NT2/D1 (cell line): ENCODE data around the gene COX4I1.

ENCODE experiments used
- DNase-seq: peaks from one replicate; pipeline ENCODE4 v3.0.0-alpha.2; 2011; ENCODE audit warnings: low read depth, low spot score
- H3K27me3 ChIP-seq: 2 replicates; pipeline ENCODE4 v1.6.0; 2011; ENCODE audit warnings: mild to moderate bottlenecking; ENCODE audit not compliant: insufficient read length, insufficient read depth
- H3K36me3 ChIP-seq: 2 replicates; pipeline ENCODE4 v1.6.1; 2011; ENCODE audit warnings: mild to moderate bottlenecking, low read length, mixed read lengths; ENCODE audit not compliant: insufficient read depth, insufficient read length
- H3K4me1 ChIP-seq: 2 replicates; pipeline ENCODE4 v1.5.1; 2011; ENCODE audit not compliant: insufficient read depth, insufficient read length
- H3K4me3 ChIP-seq: 2 replicates; pipeline ENCODE4 v1.5.1; 2011; ENCODE audit warnings: low read depth; ENCODE audit not compliant: insufficient read length
- H3K9ac ChIP-seq: 2 replicates; pipeline ENCODE4 v1.6.0; 2011; ENCODE audit warnings: low read depth; ENCODE audit not compliant: insufficient read length
- H3K9me3 ChIP-seq: 2 replicates; pipeline ENCODE4 v1.5.1; 2011; ENCODE audit warnings: mild to moderate bottlenecking, low read length; ENCODE audit not compliant: insufficient read depth
- SUZ12 ChIP-seq: IDR thresholded peaks from 2 replicates; pipeline ENCODE4 v1.6.1; 2011; ENCODE audit not compliant: insufficient read length, insufficient read depth; ENCODE audit errors: extremely low read depth
- YY1 ChIP-seq: IDR thresholded peaks from 2 replicates; pipeline ENCODE4 v1.6.1; 2011; ENCODE audit not compliant: insufficient read length, insufficient read depth
- ZNF274 ChIP-seq: IDR thresholded peaks from 2 replicates; pipeline ENCODE4 v1.6.1; 2011; ENCODE audit warnings: mild to moderate bottlenecking, low read depth, low read length

Gene COX4I1

GRCh38 chr16:85799497-85800320 is at the start of gene COX4I1, which contains the start of gene EMC8:
COX4I1 (plus strand) TSS chr16:85799695; CDS start chr16:85801206, 1,511 bp downstream.
EMC8 (minus strand) TSS chr16:85799544; CDS start chr16:85799295, 249 bp downstream.
- DNase-seq: peak; percentile 88
- peak within 1 kb of the TSS; percentile 99 for H3K4me3 ChIP-seq
- H3K4me1 ChIP-seq: peaks cover 7% of the 10 kb centered on the region
- TF ChIP-seq SUZ12 (no peak), ZNF274 (no peak), YY1 (no peak)
- H3K9me3 ChIP-seq: no peaks in the 10 kb centered on the region
- H3K27me3 ChIP-seq: no peaks in the 10 kb centered on the region
- H3K9ac ChIP-seq: peak within 1 kb of the TSS; percentile 100
- peaks cover 67% of the 10 kb centered on the region for H3K36me3 ChIP-seq

GRCh38 chr16:85749771-85750145 is 49.7 kb upstream of the COX4I1 start:
- Histone ChIP-seq H3K27me3 (peaks cover 19% of the 10 kb centered on the region), H3K4me1 (peaks cover 45% of the 10 kb centered on the region), H3K9me3 (no peaks in the 10 kb centered on the region), H3K4me3 (peak overlapping the region; percentile 76), H3K9ac (peak overlapping the region; percentile 90), H3K36me3 (no peaks in the 10 kb centered on the region)
- TF ChIP-seq YY1 (no peak), SUZ12 (no peak), ZNF274 (no peak)
- DNase-seq: no peak

DNA sequence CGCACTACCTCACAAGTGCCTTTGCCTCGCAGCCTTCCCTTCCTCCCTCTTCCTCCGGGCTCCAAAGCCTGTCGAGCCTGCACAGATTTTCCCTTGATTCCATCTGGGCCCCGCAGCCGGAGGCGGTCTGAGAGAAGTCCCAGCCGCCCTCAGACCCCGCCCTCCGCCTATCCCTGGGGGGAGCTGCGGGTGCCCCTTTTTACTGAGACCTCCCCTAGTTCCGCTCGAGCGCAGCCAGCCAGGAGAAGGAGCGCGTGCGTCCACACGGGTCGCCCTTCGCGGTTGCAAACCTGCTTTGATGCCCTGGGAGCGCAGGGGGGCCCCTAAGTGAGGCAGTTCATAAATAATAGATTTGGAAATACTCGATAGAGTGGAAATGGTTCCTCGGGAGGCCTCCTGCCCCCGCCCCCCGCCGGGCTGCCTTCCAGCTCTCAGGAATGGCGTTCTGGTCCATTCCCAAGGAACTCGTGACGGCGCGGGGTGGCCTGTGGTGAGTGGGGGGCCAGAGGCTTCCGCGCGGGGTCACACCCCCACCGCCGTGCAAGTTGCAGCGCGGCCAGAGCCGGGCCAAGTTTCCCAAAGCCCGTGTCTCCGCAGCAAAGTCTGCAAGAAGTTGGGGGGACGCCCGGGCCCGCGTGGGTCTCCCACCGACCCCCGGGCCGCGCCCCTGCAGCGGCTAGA is 49.2 kb upstream of the COX4I1 start:
- no peaks in the 10 kb centered on the region for H3K9me3 ChIP-seq
- H3K9ac ChIP-seq: peak overlapping the region; percentile 90
- peak overlapping the region; percentile 76 for H3K4me3 ChIP-seq
- no peak for DNase-seq
- no peak for TF ChIP-seq YY1
- TF ChIP-seq ZNF274: no peak
- TF ChIP-seq SUZ12: no peak
- H3K27me3 ChIP-seq: peaks cover 19% of the 10 kb centered on the region
- H3K36me3 ChIP-seq: no peaks in the 10 kb centered on the region
- H3K4me1 ChIP-seq: peaks cover 43% of the 10 kb centered on the region

GRCh38 chr16:85750827-85751697 is 48.4 kb upstream of the COX4I1 start, which contains the start of gene C16orf74:
C16orf74 (minus strand) TSS chr16:85751096; CDS start chr16:85735217, 15,879 bp downstream.
- Histone ChIP-seq H3K27me3 (peaks cover 19% of the 10 kb centered on the region), H3K4me1 (peaks cover 44% of the 10 kb centered on the region), H3K9me3 (no peaks in the 10 kb centered on the region), H3K36me3 (no peaks in the 10 kb centered on the region), H3K4me3 (peak within 1 kb of the TSS; percentile 76), H3K9ac (peak within 1 kb of the TSS; percentile 90)
- no peak for DNase-seq
- TF ChIP-seq YY1 (no peak), SUZ12 (peak; percentile 47)

GRCh38 chr16:85751698-85752501 is 47.6 kb upstream of the COX4I1 start:
- H3K4me3 ChIP-seq: peak overlapping the region; percentile 8
- no peak for DNase-seq
- no peaks in the 10 kb centered on the region for H3K36me3 ChIP-seq
- H3K9me3 ChIP-seq: no peaks in the 10 kb centered on the region
- H3K9ac ChIP-seq: peak overlapping the region; percentile 74
- peaks cover 19% of the 10 kb centered on the region for H3K27me3 ChIP-seq
- TF ChIP-seq SUZ12 (no peak), ZNF274 (no peak), YY1 (no peak)
- peaks cover 43% of the 10 kb centered on the region for H3K4me1 ChIP-seq
